Rectal smooth muscle tissue (tissue), 1 donor: Measurements from ENCODE around the gene COQ10A.

ENCODE experiments used
- H3K27ac ChIP-seq: one replicate; pipeline ENCODE4 v1.7.0; 2013; ENCODE audit warnings: low read depth, low read length, inconsistent platforms
- H3K27me3 ChIP-seq: one replicate; pipeline ENCODE4 v1.7.0; 2013; ENCODE audit warnings: low read length; ENCODE audit not compliant: control insufficient read depth, insufficient read depth
- H3K36me3 ChIP-seq: one replicate; pipeline ENCODE4 v1.7.0; 2013; ENCODE audit warnings: low read length; ENCODE audit not compliant: control insufficient read depth, insufficient read depth
- H3K4me1 ChIP-seq: one replicate; pipeline ENCODE4 v1.7.0; 2013; ENCODE audit warnings: low read length; ENCODE audit not compliant: control insufficient read depth, insufficient read depth
- H3K4me3 ChIP-seq: one replicate; pipeline ENCODE4 v1.7.0; 2013; ENCODE audit warnings: low read length
- H3K9ac ChIP-seq: one replicate; pipeline ENCODE4 v1.7.0; 2013; ENCODE audit warnings: low read length

COQ10A gene

GRCh38 chr12:56311003-56311402, 44.3 kb downstream of the COQ10A start:
- H3K4me1 ChIP-seq = peaks cover 7% of the 10 kb centered on the region
- H3K36me3 ChIP-seq = peaks cover 6% of the 10 kb centered on the region
- no peaks in the 10 kb centered on the region for H3K27me3 ChIP-seq
- H3K27ac ChIP-seq = no peak overlapping the region
- H3K4me3 ChIP-seq = no peak overlapping the region
- no peak overlapping the region for H3K9ac ChIP-seq

GRCh38 chr12:56315249-56315621, 48.5 kb downstream of the COQ10A start:
- no peaks in the 10 kb centered on the region for H3K27me3 ChIP-seq
- peaks cover 9% of the 10 kb centered on the region for H3K36me3 ChIP-seq

GRCh38 chr12:56315622-56316473, 49.1 kb downstream of the COQ10A start, which contains the start of gene CNPY2:
Gene CNPY2 (minus strand): TSS chr12:56315988. CDS start chr12:56315217, 771 bp downstream.
- Histone ChIP-seq H3K36me3 (peaks cover 9% of the 10 kb centered on the region), H3K27ac (peak within 1 kb of the TSS; percentile 97), H3K4me3 (peak within 1 kb of the TSS; percentile 96), H3K4me1 (peaks cover 7% of the 10 kb centered on the region), H3K27me3 (no peaks in the 10 kb centered on the region), H3K9ac (peak within 1 kb of the TSS; percentile 69)

More at GRCh38 chr12:56315249-56315621, 48.5 kb downstream of the COQ10A start:
- H3K27ac ChIP-seq = peak overlapping the region; percentile 97
- H3K4me3 ChIP-seq = peak overlapping the region; percentile 96
- peaks cover 7% of the 10 kb centered on the region for H3K4me1 ChIP-seq
- peak overlapping the region; percentile 69 for H3K9ac ChIP-seq

GRCh38 chr12:56317675-56318074, 50.9 kb downstream of the COQ10A start:
- Histone ChIP-seq H3K27ac (no peak overlapping the region), H3K36me3 (peaks cover 14% of the 10 kb centered on the region), H3K27me3 (no peaks in the 10 kb centered on the region), H3K9ac (no peak overlapping the region), H3K4me3 (no peak overlapping the region), H3K4me1 (peaks cover 7% of the 10 kb centered on the region)
